ENCODE results near the gene CYP24A1.

The CYP24A1 gene

GRCh38 chr20:54153041-54153327 lies 20.8 kb downstream of the CYP24A1 start:
- DNase-seq (ENCODE audit: low read depth) = no peak
- TF ChIP-seq, protein P1, sequence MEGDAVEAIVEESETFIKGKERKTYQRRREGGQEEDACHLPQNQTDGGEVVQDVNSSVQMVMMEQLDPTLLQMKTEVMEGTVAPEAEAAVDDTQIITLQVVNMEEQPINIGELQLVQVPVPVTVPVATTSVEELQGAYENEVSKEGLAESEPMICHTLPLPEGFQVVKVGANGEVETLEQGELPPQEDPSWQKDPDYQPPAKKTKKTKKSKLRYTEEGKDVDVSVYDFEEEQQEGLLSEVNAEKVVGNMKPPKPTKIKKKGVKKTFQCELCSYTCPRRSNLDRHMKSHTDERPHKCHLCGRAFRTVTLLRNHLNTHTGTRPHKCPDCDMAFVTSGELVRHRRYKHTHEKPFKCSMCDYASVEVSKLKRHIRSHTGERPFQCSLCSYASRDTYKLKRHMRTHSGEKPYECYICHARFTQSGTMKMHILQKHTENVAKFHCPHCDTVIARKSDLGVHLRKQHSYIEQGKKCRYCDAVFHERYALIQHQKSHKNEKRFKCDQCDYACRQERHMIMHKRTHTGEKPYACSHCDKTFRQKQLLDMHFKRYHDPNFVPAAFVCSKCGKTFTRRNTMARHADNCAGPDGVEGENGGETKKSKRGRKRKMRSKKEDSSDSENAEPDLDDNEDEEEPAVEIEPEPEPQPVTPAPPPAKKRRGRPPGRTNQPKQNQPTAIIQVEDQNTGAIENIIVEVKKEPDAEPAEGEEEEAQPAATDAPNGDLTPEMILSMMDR (IDR thresholded peaks at IDR 0.05; ENCODE audit: control insufficient read depth, insufficient read depth, low read depth, low read length, missing control alignments) = no peak
- H3K4me3 ChIP-seq (ENCODE audit: control insufficient read depth, low read depth, low read length) = no peak overlapping the region

- no peak for DNase-seq (ENCODE audit: low read depth)
- TF ChIP-seq, protein P1 (IDR thresholded peaks at IDR 0.05; ENCODE audit: control insufficient read depth, insufficient read depth, low read depth, low read length, missing control alignments) = no peak
- H3K4me3 ChIP-seq (ENCODE audit: control insufficient read depth, low read depth, low read length) = no peak overlapping the region
Observed at GRCh38 chr20:54152227-54153040, 21.4 kb downstream of the CYP24A1 start.

- H3K4me3 ChIP-seq (ENCODE audit: control insufficient read depth, low read depth, low read length) = no peak overlapping the region
Observed at GRCh38 chr20:54151511-54152226, 22.1 kb downstream of the CYP24A1 start.

GRCh38 chr20:54151075-54151439 lies 22.7 kb downstream of the CYP24A1 start:
- no peak overlapping the region for H3K4me3 ChIP-seq (ENCODE audit: control insufficient read depth, low read depth, low read length)
- TF ChIP-seq, protein P1 (IDR thresholded peaks at IDR 0.05; ENCODE audit: control insufficient read depth, insufficient read depth, low read depth, low read length, missing control alignments) = no peak
- no peak for DNase-seq (ENCODE audit: low read depth)

More at GRCh38 chr20:54151511-54152226, 22.1 kb downstream of the CYP24A1 start:
- DNase-seq (ENCODE audit: low read depth) = no peak
- TF ChIP-seq, protein P1 (IDR thresholded peaks at IDR 0.05; ENCODE audit: control insufficient read depth, insufficient read depth, low read depth, low read length, missing control alignments) = no peak

DNA sequence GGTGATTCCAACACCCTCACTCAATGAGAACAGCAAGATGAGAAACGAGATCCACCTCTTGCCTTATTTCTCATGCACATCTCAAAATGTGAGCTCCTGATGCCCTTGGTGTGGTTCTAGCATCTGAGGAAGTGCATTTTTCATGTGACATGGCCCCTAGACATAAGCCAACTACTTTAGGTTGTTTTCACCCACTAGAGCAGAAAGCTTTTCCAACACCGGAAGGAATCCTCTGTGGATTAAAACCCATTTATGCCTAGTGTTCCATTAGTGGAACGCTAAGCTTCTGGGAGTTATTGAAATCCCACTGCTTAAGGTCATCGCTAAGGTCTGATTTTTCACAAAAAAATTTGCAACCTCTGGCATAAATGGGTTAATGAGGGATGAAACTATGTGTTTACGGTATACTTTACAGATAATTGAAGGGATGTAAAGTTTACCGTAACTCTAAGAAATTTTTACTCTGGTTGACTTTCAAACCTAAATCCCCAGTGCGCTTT lies 24.0 kb downstream of the CYP24A1 start:
- TF ChIP-seq, protein P1 (IDR thresholded peaks at IDR 0.05; ENCODE audit: control insufficient read depth, insufficient read depth, low read depth, low read length, missing control alignments) = no peak
- H3K4me3 ChIP-seq (ENCODE audit: control insufficient read depth, low read depth, low read length) = no peak overlapping the region
- DNase-seq (ENCODE audit: low read depth) = no peak

- H3K4me3 ChIP-seq (ENCODE audit: control insufficient read depth, low read depth, low read length) = no peak overlapping the region
- TF ChIP-seq, protein P1 (IDR thresholded peaks at IDR 0.05; ENCODE audit: control insufficient read depth, insufficient read depth, low read depth, low read length, missing control alignments) = no peak
- no peak for DNase-seq (ENCODE audit: low read depth)
Observed at GRCh38 chr20:54148947-54149764, 24.6 kb downstream of the CYP24A1 start.

Data from AG09309 (cell line).